Activated CD8-positive, alpha-beta memory T cell treated with anti-CD3 and anti-CD28 coated beads, Interleukin-2, amount 10 ng/mL, durations not matched to agents 7 days and 5 days (primary cell): ENCODE results near the gene TACR1. TPM values are rescaled to one million over a fixed set of nuclear protein-coding genes. Genes with fewer than 3 reads are reported as not detected.
"Not testable (repeated sequence)": the region's sequence is repeated elsewhere in the genome, so short reads cannot be mapped to it uniquely, and the experiment has no call there.

Experiments used
- ATAC-seq: fragments of 150-1000 bp; cut with Tn5 transposase; one replicate; pipeline ENCODE4 v1.10.0; 2021; ENCODE audit warnings: moderate library complexity
- CTCF ChIA-PET: fragments of 350-600 bp; sonication (Branson Sonifier 250); formaldehyde crosslinking; loops from one replicate; lab custom pipeline; 2021; ENCODE audit warnings: antibody characterized with exemption; lab: Charles Lee
- DNase-seq: peaks from one replicate; pipeline ENCODE4 v3.0.0-alpha.2; 2020
- H3K27ac Mint-ChIP-seq: one replicate; pipeline ENCODE4 v1.8.0; 2021; ENCODE audit warnings: mild to moderate bottlenecking, mixed read lengths
- H3K27me3 Mint-ChIP-seq: one replicate; pipeline ENCODE4 v1.8.0; 2021; ENCODE audit warnings: mixed read lengths
- H3K36me3 Mint-ChIP-seq: one replicate; pipeline ENCODE4 v1.8.0; 2021; ENCODE audit warnings: mild to moderate bottlenecking, mixed read lengths
- H3K4me1 Mint-ChIP-seq: one replicate; pipeline ENCODE4 v1.8.0; 2021; ENCODE audit warnings: mixed read lengths
- H3K4me3 Mint-ChIP-seq: one replicate; pipeline ENCODE4 v1.8.0; 2021; ENCODE audit warnings: mild to moderate bottlenecking, moderate library complexity, mixed read lengths
- H3K9me3 Mint-ChIP-seq: one replicate; pipeline ENCODE4 v1.8.0; 2022; ENCODE audit warnings: low read depth, mixed read lengths
- total RNA-seq, 2 experiments: library from RNA; stranded (reverse); gene quantifications; one replicate each; pipeline ENCODE4 v1.2.3, GENCODE V29; 2021

Gene TACR1, protein sequence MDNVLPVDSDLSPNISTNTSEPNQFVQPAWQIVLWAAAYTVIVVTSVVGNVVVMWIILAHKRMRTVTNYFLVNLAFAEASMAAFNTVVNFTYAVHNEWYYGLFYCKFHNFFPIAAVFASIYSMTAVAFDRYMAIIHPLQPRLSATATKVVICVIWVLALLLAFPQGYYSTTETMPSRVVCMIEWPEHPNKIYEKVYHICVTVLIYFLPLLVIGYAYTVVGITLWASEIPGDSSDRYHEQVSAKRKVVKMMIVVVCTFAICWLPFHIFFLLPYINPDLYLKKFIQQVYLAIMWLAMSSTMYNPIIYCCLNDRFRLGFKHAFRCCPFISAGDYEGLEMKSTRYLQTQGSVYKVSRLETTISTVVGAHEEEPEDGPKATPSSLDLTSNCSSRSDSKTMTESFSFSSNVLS
- total RNA-seq = not detected

DNA sequence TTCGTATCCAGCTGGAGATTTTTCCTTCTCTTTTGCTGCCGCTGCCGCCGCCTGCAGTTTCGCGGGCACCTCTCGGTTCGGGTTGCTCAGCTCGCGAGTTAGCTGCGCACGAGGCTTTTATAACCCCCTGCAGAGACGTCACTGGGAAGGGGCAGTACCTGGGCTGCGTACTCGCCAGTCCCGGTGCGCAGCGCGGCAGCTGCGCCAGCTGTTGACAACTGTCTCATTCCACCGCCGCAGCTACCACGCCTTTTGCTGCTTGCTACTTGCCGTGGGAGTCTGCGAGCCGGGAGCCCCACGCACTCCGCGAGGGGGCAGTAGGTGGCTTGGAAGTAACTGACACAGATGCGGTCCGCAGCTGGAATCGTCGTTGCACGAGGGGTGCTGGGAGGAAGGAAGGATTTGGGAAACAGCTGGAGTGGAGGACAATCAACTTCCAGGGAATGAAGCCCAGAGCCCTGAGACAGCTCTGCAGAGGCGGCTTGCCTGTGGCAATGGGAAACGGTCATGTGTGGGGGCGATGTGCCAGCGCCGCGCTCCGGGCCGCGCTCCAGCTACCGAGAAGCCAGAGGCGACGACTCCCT lies at the start of gene TACR1:
Gene TACR1, minus strand, starts transcription at position 93 of the 584 bp plus-strand sequence. CDS start 586 bp downstream, outside the sequence.
- peaks cover 71% of the 10 kb centered on the region for H3K27me3 Mint-ChIP-seq
- CTCF ChIA-PET = interaction anchor here (1.0 to 1.3 kb wide), 2 partner anchors 43 to 280 kb away, joined by 3 to 4 read pairs; no protein-coding TSS in a partner anchor
- H3K4me1 Mint-ChIP-seq = peaks cover 5% of the 10 kb centered on the region

DNA sequence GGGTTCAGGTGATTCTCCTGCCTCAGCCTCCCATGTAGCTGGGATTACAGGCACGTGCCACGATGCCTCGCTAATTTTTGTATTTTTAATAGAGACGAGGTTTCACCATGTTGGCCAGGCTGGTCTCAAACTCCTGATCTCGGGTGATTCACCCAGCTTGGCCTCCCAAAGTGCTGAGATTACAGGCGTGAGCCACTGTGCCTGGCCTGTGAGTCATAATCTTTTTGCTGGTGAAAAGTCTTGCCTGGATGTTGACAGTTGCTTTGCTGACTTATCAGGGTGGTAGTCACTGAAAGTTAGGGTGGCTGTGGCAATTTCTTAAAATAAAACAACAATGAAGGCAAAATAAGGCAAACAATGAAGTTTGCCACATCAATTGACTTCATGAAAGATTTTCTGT lies 49.3 kb upstream of the TACR1 start:
- H3K4me1 Mint-ChIP-seq, H3K27me3 Mint-ChIP-seq, DNase-seq, H3K36me3 Mint-ChIP-seq, H3K9me3 Mint-ChIP-seq, CTCF ChIA-PET, H3K27ac Mint-ChIP-seq, H3K4me3 Mint-ChIP-seq, ATAC-seq: not testable (repeated sequence)

More for the DNA sequence above, at the start of gene TACR1:
- Mint-ChIP-seq H3K4me3 (no peak within 1 kb of the TSS), H3K27ac (no peak within 1 kb of the TSS), H3K36me3 (no peaks in the 10 kb centered on the region), H3K9me3 (no peaks in the 10 kb centered on the region)
- peak; percentile 64 for DNase-seq
- peak; percentile 55 for ATAC-seq

DNA sequence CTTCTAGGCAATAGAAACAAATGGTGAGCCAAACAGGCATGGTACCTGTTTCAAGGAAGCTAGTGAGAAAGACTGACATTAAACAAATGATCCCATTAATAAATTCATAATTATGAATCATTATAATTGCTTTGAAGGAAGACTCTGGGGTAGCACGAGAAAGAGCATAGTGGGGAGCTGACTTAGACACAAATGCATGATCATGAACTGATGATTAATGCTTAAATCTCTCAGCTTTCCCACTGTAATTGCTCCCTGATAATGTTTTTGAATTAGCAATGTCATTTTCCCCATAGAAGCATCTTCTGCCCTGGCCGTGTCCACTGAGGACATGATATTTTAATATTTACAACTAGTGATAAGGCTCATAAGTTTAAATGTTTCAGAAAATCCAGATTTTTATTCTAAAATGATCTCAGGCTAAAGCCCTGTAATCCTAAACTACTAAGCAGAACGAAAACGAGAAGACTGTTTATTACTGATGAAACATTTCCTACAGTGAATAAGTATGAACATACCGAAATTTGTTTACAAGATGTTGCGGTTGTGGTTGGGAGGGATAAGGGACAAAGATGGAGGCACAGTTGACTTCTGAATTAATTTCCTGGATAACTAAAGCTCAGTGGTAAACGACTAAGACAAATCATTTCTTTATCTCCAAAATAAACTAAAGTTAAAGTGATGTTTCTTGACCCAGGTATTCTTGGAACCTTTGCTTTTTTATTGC lies 47.3 kb upstream of the TACR1 start:
- CTCF ChIA-PET = no interaction called here
- Mint-ChIP-seq H3K27me3 (peaks cover 4% of the 10 kb centered on the region), H3K4me1 (no peaks in the 10 kb centered on the region), H3K36me3 (no peaks in the 10 kb centered on the region), H3K9me3 (no peaks in the 10 kb centered on the region), H3K4me3 (no peak overlapping the region), H3K27ac (no peak overlapping the region)
- ATAC-seq (no peak), DNase-seq (no peak)

DNA sequence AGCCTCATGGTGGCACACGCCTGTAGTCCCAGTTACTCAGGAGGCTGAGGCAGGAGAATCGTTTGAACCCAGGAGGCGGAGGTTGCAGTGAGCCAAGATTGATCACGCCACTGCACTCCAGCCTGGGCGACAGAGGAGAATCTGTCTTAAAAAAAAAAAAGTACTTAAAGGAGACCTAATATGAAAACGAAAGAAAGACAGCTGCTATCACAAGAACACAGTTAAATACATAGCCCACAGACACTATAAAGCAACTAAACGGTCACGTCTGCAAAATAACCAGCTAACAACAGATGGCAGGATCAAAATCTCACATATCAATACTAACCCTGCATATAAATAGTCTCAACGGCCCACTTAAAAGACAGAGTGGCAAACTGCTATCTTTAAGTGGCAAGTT lies 43.9 kb upstream of the TACR1 start:
- Mint-ChIP-seq H3K27ac (no peak overlapping the region), H3K4me1 (no peaks in the 10 kb centered on the region), H3K4me3 (no peak overlapping the region), H3K27me3 (peaks cover 2% of the 10 kb centered on the region), H3K9me3 (no peaks in the 10 kb centered on the region), H3K36me3 (no peaks in the 10 kb centered on the region)
- ATAC-seq (no peak), DNase-seq (no peak)
- CTCF ChIA-PET = interaction anchor here (1.9 kb wide), 1 partner anchor 324 kb away, joined by 5 read pairs; no protein-coding TSS in a partner anchor

DNA sequence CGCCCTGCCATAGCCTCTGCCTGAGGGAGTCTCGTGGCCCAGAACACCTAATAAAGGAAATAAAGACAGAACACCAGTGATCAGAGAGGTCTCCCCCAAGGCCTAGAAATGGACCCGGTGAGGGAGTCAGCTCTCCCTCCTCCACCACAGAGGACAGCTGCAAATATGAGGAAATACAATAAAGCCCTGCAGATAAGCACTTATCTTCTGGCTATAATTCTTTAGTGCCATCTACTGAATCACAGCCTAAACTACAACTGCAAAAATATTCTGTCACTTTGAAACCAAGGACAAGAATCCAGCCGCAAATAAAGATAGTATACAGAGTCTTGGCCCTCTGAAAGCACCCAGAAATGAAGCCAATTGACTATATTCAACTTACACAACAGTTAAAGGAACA lies 42.4 kb upstream of the TACR1 start:
- Mint-ChIP-seq H3K27ac (no peak overlapping the region), H3K36me3 (no peaks in the 10 kb centered on the region), H3K27me3 (peaks cover 4% of the 10 kb centered on the region), H3K4me1 (no peaks in the 10 kb centered on the region), H3K9me3 (no peaks in the 10 kb centered on the region), H3K4me3 (no peak overlapping the region)
- no peak for ATAC-seq
- CTCF ChIA-PET = interaction anchor here (0.6 to 1.9 kb wide), 4 partner anchors 13 to 491 kb away, joined by 3 to 5 read pairs (median 3); partner anchors contain the start of gene TACR1
- no peak for DNase-seq

DNA sequence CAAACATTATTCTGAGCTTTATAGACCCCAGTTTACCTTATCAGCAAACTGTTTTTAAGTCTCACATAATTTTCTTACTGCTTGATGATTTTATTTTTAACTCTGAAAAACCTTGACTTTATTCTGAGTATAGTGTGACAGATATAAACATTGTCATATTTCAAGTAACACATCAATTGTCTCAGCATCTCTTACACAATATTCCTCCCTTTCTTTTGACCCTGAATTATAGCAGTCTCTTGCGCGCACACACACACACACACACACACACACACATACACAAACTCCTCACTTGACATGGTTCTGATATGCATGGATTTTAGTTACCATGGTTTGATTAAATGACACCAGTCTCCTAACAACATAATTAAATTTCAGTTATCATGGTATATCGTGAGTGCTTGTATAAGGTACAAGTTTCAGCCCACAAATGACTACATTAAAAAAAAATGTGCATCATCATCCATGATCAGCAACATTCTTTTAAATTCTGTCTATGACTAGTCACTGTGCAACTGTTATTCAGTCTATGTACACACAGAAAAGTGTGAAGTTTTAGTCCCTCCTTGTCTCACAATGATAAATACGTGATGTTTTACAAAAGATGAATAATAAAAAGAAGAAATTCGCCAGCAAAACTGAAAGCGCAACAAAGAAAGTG lies 39.5 kb upstream of the TACR1 start:
- no peak overlapping the region for H3K27ac Mint-ChIP-seq
- H3K4me1 Mint-ChIP-seq = no peaks in the 10 kb centered on the region
- DNase-seq (no peak), ATAC-seq (no peak)
- no peaks in the 10 kb centered on the region for H3K9me3 Mint-ChIP-seq
- H3K27me3 Mint-ChIP-seq = peaks cover 8% of the 10 kb centered on the region
- CTCF ChIA-PET = no interaction called here
- H3K4me3 Mint-ChIP-seq = no peak overlapping the region
- no peaks in the 10 kb centered on the region for H3K36me3 Mint-ChIP-seq

DNA sequence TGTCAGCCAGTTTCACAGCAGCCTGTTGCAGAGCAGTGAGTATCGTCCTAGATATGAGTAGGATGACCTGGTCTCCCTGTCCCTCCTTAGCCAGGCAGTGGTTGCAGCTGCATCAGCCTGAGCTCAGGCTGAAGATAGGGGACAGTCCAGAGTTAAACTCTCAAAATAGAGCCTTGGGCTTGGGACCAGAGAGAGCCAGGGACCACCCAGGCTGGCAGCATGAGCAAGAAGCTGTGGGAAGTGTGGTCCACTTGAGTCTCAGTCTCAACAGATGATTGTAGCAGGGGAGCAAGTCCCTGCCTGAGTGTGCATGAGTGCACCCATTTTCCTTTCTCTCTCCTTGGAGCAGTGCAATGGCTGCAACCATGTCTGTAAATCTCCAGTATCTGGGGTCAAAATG lies 38.0 kb upstream of the TACR1 start:
- H3K27ac Mint-ChIP-seq = no peak overlapping the region
- no peak overlapping the region for H3K4me3 Mint-ChIP-seq
- H3K4me1 Mint-ChIP-seq = no peaks in the 10 kb centered on the region
- DNase-seq = no peak
- peaks cover 8% of the 10 kb centered on the region for H3K27me3 Mint-ChIP-seq
- CTCF ChIA-PET = interaction anchor here (1.0 kb wide), 1 partner anchor 318 kb away, joined by 3 read pairs; no protein-coding TSS in a partner anchor
- H3K36me3 Mint-ChIP-seq = no peaks in the 10 kb centered on the region
- ATAC-seq = no peak
- no peaks in the 10 kb centered on the region for H3K9me3 Mint-ChIP-seq

DNA sequence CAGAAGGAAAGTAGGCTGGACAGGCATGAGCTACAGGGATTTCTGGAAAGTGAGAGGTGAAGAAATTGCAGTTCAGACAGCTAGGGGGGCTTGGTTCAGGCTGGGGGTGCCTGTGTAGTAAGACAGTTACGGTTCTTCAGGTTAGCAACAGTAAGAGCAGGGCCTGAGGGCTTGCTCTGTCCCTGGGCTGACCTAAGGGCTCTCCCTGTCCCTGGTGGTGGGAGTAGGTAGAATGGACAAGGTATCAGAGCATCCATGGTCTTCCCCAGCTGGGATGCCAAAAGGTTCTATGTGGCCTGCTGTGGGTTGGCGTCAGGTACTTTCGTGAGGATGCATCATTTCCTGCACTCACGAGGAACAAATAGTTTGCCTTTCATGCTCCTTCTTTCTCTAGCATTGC lies 34.6 kb upstream of the TACR1 start:
- DNase-seq (no peak), ATAC-seq (no peak)
- no peaks in the 10 kb centered on the region for H3K9me3 Mint-ChIP-seq
- H3K4me1 Mint-ChIP-seq = no peaks in the 10 kb centered on the region
- no peaks in the 10 kb centered on the region for H3K36me3 Mint-ChIP-seq
- H3K27me3 Mint-ChIP-seq = peaks cover 6% of the 10 kb centered on the region
- H3K4me3 Mint-ChIP-seq = no peak overlapping the region
- H3K27ac Mint-ChIP-seq = no peak overlapping the region
- CTCF ChIA-PET = no interaction called here

DNA sequence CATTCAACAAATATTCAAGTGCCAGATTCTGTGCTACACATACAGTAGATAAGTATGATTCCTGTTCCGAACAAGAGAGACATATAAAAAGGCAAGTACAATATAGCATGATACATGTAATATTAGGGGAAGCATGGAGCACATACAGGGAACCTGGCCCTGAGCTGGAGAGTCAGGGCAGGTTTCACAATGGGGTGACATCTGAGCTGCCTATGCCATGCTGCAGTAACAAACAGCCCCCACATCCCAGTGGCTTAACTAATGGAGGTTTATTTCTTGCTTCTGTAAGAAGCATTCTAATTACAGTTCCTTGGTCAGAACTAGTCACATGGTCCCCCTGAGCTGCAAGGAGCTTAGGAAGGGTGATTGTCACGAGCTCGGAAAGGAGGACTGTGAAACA lies 27.3 kb upstream of the TACR1 start:
- Mint-ChIP-seq H3K27me3 (no peaks in the 10 kb centered on the region), H3K36me3 (no peaks in the 10 kb centered on the region), H3K9me3 (no peaks in the 10 kb centered on the region), H3K4me3 (no peak overlapping the region), H3K27ac (no peak overlapping the region), H3K4me1 (no peaks in the 10 kb centered on the region)
- CTCF ChIA-PET = no interaction called here
- DNase-seq (no peak), ATAC-seq (no peak)

DNA sequence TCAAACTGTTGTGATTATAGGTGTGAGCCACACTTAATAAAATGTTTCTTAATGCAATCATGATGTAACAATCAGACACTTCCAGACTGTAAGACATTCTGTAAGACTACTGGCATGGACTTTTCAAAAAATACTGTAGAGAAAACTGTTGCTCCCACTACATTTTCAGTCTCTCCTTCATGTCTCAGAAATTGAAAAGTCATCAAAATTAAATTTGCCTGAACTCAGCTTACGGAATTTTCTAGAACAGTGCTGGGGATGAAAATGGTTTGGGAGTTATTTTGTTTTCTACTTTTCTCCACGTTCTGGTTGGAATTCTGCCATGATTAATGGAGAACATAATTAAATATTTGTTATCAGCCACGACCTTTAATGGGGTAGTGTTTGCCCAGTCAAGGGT lies 26.8 kb upstream of the TACR1 start:
- ATAC-seq (no peak), DNase-seq (no peak)
- no peaks in the 10 kb centered on the region for H3K9me3 Mint-ChIP-seq
- H3K4me1 Mint-ChIP-seq = no peaks in the 10 kb centered on the region
- no peak overlapping the region for H3K27ac Mint-ChIP-seq
- CTCF ChIA-PET = no interaction called here
- no peak overlapping the region for H3K4me3 Mint-ChIP-seq
- no peaks in the 10 kb centered on the region for H3K27me3 Mint-ChIP-seq
- no peaks in the 10 kb centered on the region for H3K36me3 Mint-ChIP-seq

DNA sequence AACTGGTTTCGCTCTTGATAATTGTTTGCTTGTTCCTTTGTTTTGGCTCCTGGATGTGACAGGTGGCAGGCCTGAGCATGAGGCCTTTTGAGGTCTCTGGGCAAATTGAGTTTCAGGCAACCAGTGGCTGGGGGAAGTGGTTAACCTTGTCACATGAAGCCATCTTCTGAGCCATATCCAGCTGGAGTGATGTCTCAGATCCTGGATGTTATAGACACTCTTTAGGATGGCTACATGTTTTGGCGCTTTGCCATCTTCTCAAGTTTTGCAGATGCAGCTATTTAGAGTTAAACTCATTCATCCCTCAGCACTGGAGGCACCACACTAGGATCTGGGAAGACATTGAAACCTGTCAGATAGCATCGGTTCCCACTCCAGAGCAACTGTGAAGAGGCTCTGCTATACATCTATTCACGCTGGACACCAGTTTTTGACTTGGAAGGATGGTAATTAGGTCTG lies 25.3 kb upstream of the TACR1 start:
- no peaks in the 10 kb centered on the region for H3K4me1 Mint-ChIP-seq
- H3K4me3 Mint-ChIP-seq = no peak overlapping the region
- ATAC-seq (no peak), DNase-seq (no peak)
- no peaks in the 10 kb centered on the region for H3K36me3 Mint-ChIP-seq
- no peaks in the 10 kb centered on the region for H3K9me3 Mint-ChIP-seq
- CTCF ChIA-PET = no interaction called here
- peaks cover 2% of the 10 kb centered on the region for H3K27me3 Mint-ChIP-seq
- H3K27ac Mint-ChIP-seq = no peak overlapping the region

DNA sequence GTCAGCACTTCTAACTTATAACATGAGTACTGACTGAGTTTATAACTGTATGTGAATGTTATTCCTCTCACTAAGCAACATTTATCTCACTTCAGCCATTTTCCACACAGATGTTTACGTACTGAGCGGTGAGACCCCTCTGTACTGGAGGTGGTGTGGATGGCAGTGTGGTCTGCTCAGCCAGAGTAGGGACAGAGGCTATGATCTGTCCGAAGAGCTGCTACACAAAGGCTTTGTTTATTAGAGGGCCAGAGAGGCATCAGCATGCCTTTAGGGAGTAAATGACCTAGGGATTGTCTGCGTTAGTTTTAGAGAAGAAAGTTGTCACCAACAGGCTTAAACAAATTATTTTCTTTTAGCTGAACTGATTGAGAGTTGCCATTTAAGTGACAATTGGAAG lies 23.2 kb upstream of the TACR1 start:
- CTCF ChIA-PET = no interaction called here
- Mint-ChIP-seq H3K4me3 (no peak overlapping the region), H3K27me3 (peaks cover 2% of the 10 kb centered on the region), H3K9me3 (no peaks in the 10 kb centered on the region), H3K36me3 (no peaks in the 10 kb centered on the region), H3K27ac (no peak overlapping the region), H3K4me1 (no peaks in the 10 kb centered on the region)
- ATAC-seq (no peak), DNase-seq (no peak)

DNA sequence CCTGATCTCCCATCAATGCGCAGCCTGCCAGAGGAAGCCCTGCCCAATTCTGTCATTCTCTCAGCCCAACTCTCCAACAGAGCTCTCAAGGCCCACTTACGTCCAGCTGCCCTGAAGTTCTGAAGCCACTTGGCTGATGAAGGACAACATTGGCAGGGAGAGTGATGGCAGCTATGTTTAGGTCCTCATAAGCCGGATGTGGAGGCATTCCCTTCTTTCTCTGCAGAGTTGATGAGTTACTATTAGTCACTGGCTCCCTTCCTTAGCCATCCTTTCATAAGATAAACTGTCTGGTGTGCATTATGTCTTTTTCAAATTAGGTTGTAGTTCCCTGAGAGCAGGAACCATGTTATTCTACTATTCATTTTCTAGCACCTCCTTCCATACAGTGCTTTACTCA lies 22.5 kb upstream of the TACR1 start:
- no peaks in the 10 kb centered on the region for H3K9me3 Mint-ChIP-seq
- ATAC-seq (no peak), DNase-seq (no peak)
- H3K4me1 Mint-ChIP-seq = no peaks in the 10 kb centered on the region
- H3K36me3 Mint-ChIP-seq = no peaks in the 10 kb centered on the region
- no peak overlapping the region for H3K27ac Mint-ChIP-seq
- peaks cover 2% of the 10 kb centered on the region for H3K27me3 Mint-ChIP-seq
- CTCF ChIA-PET = no interaction called here
- H3K4me3 Mint-ChIP-seq = no peak overlapping the region
